ENCODE measurements around the gene CBX4.
"Not testable (repeated sequence)": the region's sequence is repeated elsewhere in the genome, so short reads cannot be mapped to it uniquely, and the experiment has no call there.

GRCh38 chr17:79853168-79853567 lies 13.9 kb upstream of the CBX4 start:
- not testable (repeated sequence) for TF ChIP-seq RAD21 (conservative IDR thresholded peaks at IDR 0.05); EZH2 (IDR thresholded peaks at IDR 0.05; ENCODE audit: borderline replicate concordance, insufficient read depth, low read length, poor library complexity, severe bottlenecking); CTCF (IDR thresholded peaks at IDR 0.05; ENCODE audit: poor library complexity, severe bottlenecking); EP300 (conservative IDR thresholded peaks at IDR 0.05; ENCODE audit: poor library complexity, severe bottlenecking); POLR2AphosphoS5 (IDR thresholded peaks at IDR 0.05); TAF1 (IDR thresholded peaks at IDR 0.05; ENCODE audit: low read depth); MXI1 (conservative IDR thresholded peaks at IDR 0.05; ENCODE audit: poor library complexity, severe bottlenecking); REST (IDR thresholded peaks at IDR 0.05; ENCODE audit: borderline replicate concordance)
